Loucy (cell line): ENCODE results near the gene EFHD1.

Experiments used
- H2AFZ ChIP-seq: fragments of 200-600 bp; sonication (generic); 2 replicates; pipeline ENCODE4 v1.6.0; 2016; ENCODE audit warnings: antibody characterized with exemption, mild to moderate bottlenecking, low read length, moderate library complexity
- H3F3A ChIP-seq: fragments of 200-600 bp; 2 replicates; pipeline ENCODE4 v1.6.0; 2016; ENCODE audit warnings: antibody characterized with exemption, low read depth, mild to moderate bottlenecking
- H3K27me3 ChIP-seq: fragments of 200-600 bp; sonication (generic); 2 replicates; pipeline ENCODE4 v1.6.1; 2014; ENCODE audit warnings: low read length, mild to moderate bottlenecking; ENCODE audit not compliant: insufficient read depth, poor library complexity, severe bottlenecking
- H3K36me3 ChIP-seq: fragments of 200-600 bp; sonication (generic); 2 replicates; pipeline ENCODE4 v1.6.1; 2016; ENCODE audit warnings: low read length; ENCODE audit not compliant: insufficient read depth
- H3K4me1 ChIP-seq: fragments of 200-600 bp; sonication (generic); 2 replicates; pipeline ENCODE4 v1.5.1; 2014; ENCODE audit warnings: low read length, mild to moderate bottlenecking; ENCODE audit not compliant: insufficient read depth, poor library complexity, severe bottlenecking
- H3K4me2 ChIP-seq: fragments of 200-600 bp; sonication (generic); 2 replicates; pipeline ENCODE4 v1.6.0; 2014; ENCODE audit warnings: antibody characterized with exemption, low read length, low read depth, mild to moderate bottlenecking; ENCODE audit not compliant: poor library complexity, severe bottlenecking
- H3K4me3 ChIP-seq: fragments of 200-600 bp; sonication (generic); 2 replicates; pipeline ENCODE4 v1.5.1; 2014; ENCODE audit warnings: low read length, mild to moderate bottlenecking, mixed read lengths; ENCODE audit not compliant: poor library complexity, severe bottlenecking
- H3K79me2 ChIP-seq: fragments of 200-600 bp; sonication (generic); 2 replicates; pipeline ENCODE4 v1.6.1; 2014; ENCODE audit warnings: low read length; ENCODE audit not compliant: insufficient read depth
- H3K9ac ChIP-seq: fragments of 200-600 bp; sonication (generic); 2 replicates; pipeline ENCODE4 v1.6.0; 2014; ENCODE audit warnings: mild to moderate bottlenecking, low read depth, low read length, moderate library complexity; ENCODE audit not compliant: poor library complexity, severe bottlenecking
- H3K9me2 ChIP-seq: fragments of 200-600 bp; sonication (generic); replicated peaks from 2 replicates; pipeline ENCODE4 v1.6.1; 2016; ENCODE audit warnings: low read depth, low read length, mixed read lengths
- H3K9me3 ChIP-seq: fragments of 200-600 bp; sonication (generic); 2 replicates; pipeline ENCODE4 v1.6.1; 2014; ENCODE audit warnings: mild to moderate bottlenecking, antibody characterized with exemption, low read length, low read depth; ENCODE audit not compliant: insufficient read depth
- H4K20me1 ChIP-seq: fragments of 200-600 bp; sonication (generic); 2 replicates; pipeline ENCODE4 v1.6.0; 2014; ENCODE audit warnings: antibody characterized with exemption, low read length, mild to moderate bottlenecking; ENCODE audit not compliant: insufficient read depth, poor library complexity, severe bottlenecking
- EZH2phosphoT487 ChIP-seq: fragments of 200-600 bp; IDR thresholded peaks from 2 replicates; pipeline ENCODE4 v1.6.1; 2018; ENCODE audit warnings: antibody characterized with exemption, mild to moderate bottlenecking, moderate library complexity, borderline replicate concordance
- TF ChIP-seq, protein P1 (sequence below): fragments of 200-600 bp; sonication (generic); conservative IDR thresholded peaks from 2 replicates; pipeline ENCODE4 v1.5.1; 2014; ENCODE audit warnings: mild to moderate bottlenecking, antibody characterized with exemption, low read length

The EFHD1 gene

DNA sequence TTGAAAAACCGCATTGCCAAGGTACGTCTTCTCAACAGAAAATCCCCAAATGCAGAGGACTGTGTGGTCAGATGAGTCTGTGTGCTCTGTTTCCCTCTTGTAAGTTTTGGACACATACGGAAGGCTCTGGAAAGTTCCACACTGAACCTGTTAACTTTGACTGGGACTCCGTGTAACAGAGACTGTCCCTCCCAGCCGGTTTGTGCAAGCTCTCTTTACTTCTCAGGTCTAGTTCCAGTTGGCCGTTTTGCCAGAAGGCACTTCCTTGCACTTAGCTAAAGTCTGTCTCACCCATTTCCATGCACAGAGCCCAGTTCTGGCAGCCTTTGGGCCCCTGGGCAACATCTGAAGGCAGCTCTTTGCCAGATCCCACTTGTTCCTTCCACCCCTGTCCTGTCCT, 22.0 kb downstream of the EFHD1 start:
- Histone ChIP-seq H3K9ac (no peak overlapping the region), H3K9me3 (no peaks in the 10 kb centered on the region), H3K9me2 (no peaks in the 10 kb centered on the region), H3K4me3 (no peak overlapping the region), H3K4me1 (no peaks in the 10 kb centered on the region), H4K20me1 (no peaks in the 10 kb centered on the region), H3K27me3 (no peaks in the 10 kb centered on the region), H2AFZ (no peak overlapping the region), H3K36me3 (no peaks in the 10 kb centered on the region), H3K4me2 (no peak overlapping the region), H3F3A (no peaks in the 10 kb centered on the region), H3K79me2 (no peaks in the 10 kb centered on the region)
- TF ChIP-seq EZH2phosphoT487 = no peak
- TF ChIP-seq, protein P1, sequence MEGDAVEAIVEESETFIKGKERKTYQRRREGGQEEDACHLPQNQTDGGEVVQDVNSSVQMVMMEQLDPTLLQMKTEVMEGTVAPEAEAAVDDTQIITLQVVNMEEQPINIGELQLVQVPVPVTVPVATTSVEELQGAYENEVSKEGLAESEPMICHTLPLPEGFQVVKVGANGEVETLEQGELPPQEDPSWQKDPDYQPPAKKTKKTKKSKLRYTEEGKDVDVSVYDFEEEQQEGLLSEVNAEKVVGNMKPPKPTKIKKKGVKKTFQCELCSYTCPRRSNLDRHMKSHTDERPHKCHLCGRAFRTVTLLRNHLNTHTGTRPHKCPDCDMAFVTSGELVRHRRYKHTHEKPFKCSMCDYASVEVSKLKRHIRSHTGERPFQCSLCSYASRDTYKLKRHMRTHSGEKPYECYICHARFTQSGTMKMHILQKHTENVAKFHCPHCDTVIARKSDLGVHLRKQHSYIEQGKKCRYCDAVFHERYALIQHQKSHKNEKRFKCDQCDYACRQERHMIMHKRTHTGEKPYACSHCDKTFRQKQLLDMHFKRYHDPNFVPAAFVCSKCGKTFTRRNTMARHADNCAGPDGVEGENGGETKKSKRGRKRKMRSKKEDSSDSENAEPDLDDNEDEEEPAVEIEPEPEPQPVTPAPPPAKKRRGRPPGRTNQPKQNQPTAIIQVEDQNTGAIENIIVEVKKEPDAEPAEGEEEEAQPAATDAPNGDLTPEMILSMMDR = no peak

DNA sequence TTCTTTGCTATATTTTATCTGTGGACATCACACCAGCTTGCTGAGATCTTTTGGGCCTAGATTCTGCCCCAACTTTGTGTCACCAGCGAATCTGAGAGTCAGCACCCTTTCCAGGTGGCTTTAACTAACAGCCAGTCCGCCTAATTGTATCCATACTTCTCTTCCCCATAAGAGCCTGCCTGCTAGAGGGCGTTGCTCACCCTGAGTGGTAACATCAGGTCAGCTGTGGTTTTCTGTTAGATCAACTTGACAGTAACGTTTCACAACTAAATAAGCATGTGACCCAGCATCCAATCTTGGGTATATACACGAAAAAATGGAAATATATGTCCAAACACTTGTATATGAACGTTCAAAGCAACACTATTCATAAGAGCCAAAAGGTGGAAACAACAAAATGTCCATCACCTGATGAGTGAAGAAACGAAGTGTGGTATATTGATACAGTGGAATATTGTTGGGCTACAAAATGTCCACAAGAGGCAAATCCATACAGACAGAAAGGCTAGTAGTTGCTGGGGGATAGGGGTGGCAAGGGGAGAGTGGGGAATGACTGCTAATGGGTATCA, 24.9 kb downstream of the EFHD1 start:
- Histone ChIP-seq H3K36me3 (no peaks in the 10 kb centered on the region), H2AFZ (no peak overlapping the region), H3K4me3 (no peak overlapping the region), H3K27me3 (no peaks in the 10 kb centered on the region), H3K4me2 (no peak overlapping the region), H3K9ac (no peak overlapping the region), H4K20me1 (no peaks in the 10 kb centered on the region), H3K9me3 (no peaks in the 10 kb centered on the region), H3F3A (no peaks in the 10 kb centered on the region), H3K9me2 (no peaks in the 10 kb centered on the region), H3K4me1 (no peaks in the 10 kb centered on the region), H3K79me2 (no peaks in the 10 kb centered on the region)
- no peak for TF ChIP-seq EZH2phosphoT487
- TF ChIP-seq, protein P1 = no peak

DNA sequence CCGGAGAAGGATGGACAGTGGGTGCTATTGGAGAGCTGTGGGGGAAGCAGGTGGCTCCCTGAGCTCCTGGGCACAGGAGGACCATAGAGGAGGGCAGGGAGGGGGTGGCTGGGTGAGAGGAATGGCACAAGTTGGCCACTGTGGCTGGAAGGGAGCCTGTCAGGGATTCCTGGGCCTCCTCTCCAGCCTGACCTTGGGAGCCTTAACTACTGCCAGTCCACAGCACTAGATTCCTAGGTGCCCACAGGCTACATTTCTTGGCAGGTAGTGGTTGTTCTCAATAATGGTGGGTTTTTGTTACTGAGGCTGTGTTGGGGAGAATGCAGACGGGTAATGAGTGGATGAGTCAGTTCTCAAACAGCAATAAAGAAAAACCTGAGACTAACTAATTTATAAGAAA, 26.0 kb downstream of the EFHD1 start:
- no peak overlapping the region for H3K9ac ChIP-seq
- no peaks in the 10 kb centered on the region for H3K36me3 ChIP-seq
- no peak for TF ChIP-seq EZH2phosphoT487
- TF ChIP-seq, protein P1 = no peak
- H3K9me2 ChIP-seq = no peaks in the 10 kb centered on the region
- no peaks in the 10 kb centered on the region for H3K79me2 ChIP-seq
- no peak overlapping the region for H3K4me2 ChIP-seq
- H2AFZ ChIP-seq = peak overlapping the region; percentile 12; the same call in 1 of the 2 replicates
- no peaks in the 10 kb centered on the region for H3K4me1 ChIP-seq
- H3F3A ChIP-seq = no peaks in the 10 kb centered on the region
- no peaks in the 10 kb centered on the region for H4K20me1 ChIP-seq
- no peaks in the 10 kb centered on the region for H3K9me3 ChIP-seq
- no peak overlapping the region for H3K4me3 ChIP-seq
- no peaks in the 10 kb centered on the region for H3K27me3 ChIP-seq
